HepG2 (cell line): ENCODE measurements around the gene ZNRF3. TPM values are rescaled to one million over a fixed set of nuclear protein-coding genes. Genes with fewer than 3 reads are reported as not detected.
A peak's percentile ranks its signal among the peaks of the same experiment; 100 is the strongest.

Source experiments
- ARID3A ChIP-seq: IDR thresholded peaks from 2 replicates; pipeline ENCODE4 v1.6.1; 2012; ENCODE audit warnings: low read depth, low read length, improper control_type of control experiment
- ATF1 ChIP-seq: IDR thresholded peaks from 2 replicates; pipeline ENCODE4 v1.6.1; 2016; ENCODE audit warnings: mild to moderate bottlenecking, control low read depth
- ATF7-NPFF ChIP-seq: sonication (generic); formaldehyde crosslinking; IDR thresholded peaks from 2 replicates; pipeline ENCODE4 v1.8.1; 2023; ENCODE audit warnings: mild to moderate bottlenecking, low read depth, missing genetic modification reagents, moderate library complexity
- CENPT ChIP-seq: sonication (generic); formaldehyde crosslinking; IDR thresholded peaks from 2 replicates; pipeline ENCODE4 v1.8.0; 2022; ENCODE audit warnings: low read depth, mild to moderate bottlenecking, moderate library complexity, missing genetic modification reagents
- CHD2 ChIP-seq: IDR thresholded peaks from 2 replicates; pipeline ENCODE4 v1.6.1; 2011; ENCODE audit warnings: low read depth, low read length, improper control_type of control experiment
- DR1 ChIP-seq: sonication (generic); formaldehyde crosslinking; IDR thresholded peaks from 2 replicates; pipeline ENCODE4 v1.8.0; 2021; ENCODE audit warnings: mild to moderate bottlenecking, missing genetic modification reagents, inconsistent platforms
- GATAD1 ChIP-seq: IDR thresholded peaks from 2 replicates; pipeline ENCODE4 v1.6.1; 2016; ENCODE audit warnings: missing genetic modification reagents, missing compliant biosample characterization
- GTF3A ChIP-seq: sonication (generic); formaldehyde crosslinking; conservative IDR thresholded peaks from 2 replicates; pipeline ENCODE4 v1.4.0; 2020; ENCODE audit warnings: mild to moderate bottlenecking, missing genetic modification reagents
- HDAC6 ChIP-seq: fragments of 200-600 bp; sonication (generic); IDR thresholded peaks from 2 replicates; pipeline ENCODE4 v1.7.0; 2017; ENCODE audit warnings: mild to moderate bottlenecking, antibody characterized with exemption, low read length, low read depth
- IKZF4 ChIP-seq: sonication (generic); formaldehyde crosslinking; IDR thresholded peaks from 2 replicates; pipeline ENCODE4 v1.5.1; 2020; ENCODE audit warnings: borderline replicate concordance, mild to moderate bottlenecking, low read depth, missing genetic modification reagents; ENCODE audit errors: not compliant biosample characterization
- ONECUT2 ChIP-seq: sonication (generic); formaldehyde crosslinking; IDR thresholded peaks from 2 replicates; pipeline ENCODE4 v1.4.0; 2020; ENCODE audit warnings: missing genetic modification reagents
- REL ChIP-seq: sonication (generic); formaldehyde crosslinking; conservative IDR thresholded peaks from 2 replicates; pipeline ENCODE4 v1.8.0; 2022; ENCODE audit warnings: mild to moderate bottlenecking, missing genetic modification reagents, moderate library complexity
- SMAD9 ChIP-seq: sonication (generic); formaldehyde crosslinking; IDR thresholded peaks from 2 replicates; pipeline ENCODE4 v1.5.1; 2020; ENCODE audit warnings: mild to moderate bottlenecking, missing genetic modification reagents
- SMARCE1 ChIP-seq: fragments of 450-650 bp; IDR thresholded peaks from 2 replicates; pipeline ENCODE4 v1.6.1; 2017; ENCODE audit warnings: borderline replicate concordance
- THAP8 ChIP-seq: sonication (generic); formaldehyde crosslinking; IDR thresholded peaks from 2 replicates; pipeline ENCODE4 v1.5.1; 2020; ENCODE audit warnings: missing genetic modification reagents, mild to moderate bottlenecking, borderline replicate concordance
- TOE1 ChIP-seq: sonication (generic); formaldehyde crosslinking; IDR thresholded peaks from 2 replicates; pipeline ENCODE4 v1.4.0; 2020; ENCODE audit warnings: mild to moderate bottlenecking, missing genetic modification reagents
- ZFP36L2 ChIP-seq: sonication (generic); formaldehyde crosslinking; IDR thresholded peaks from 2 replicates; pipeline ENCODE4 v1.4.0; 2020; ENCODE audit warnings: missing genetic modification reagents
- ZMYM4 ChIP-seq: sonication (generic); formaldehyde crosslinking; IDR thresholded peaks from 2 replicates; pipeline ENCODE4 v1.8.1; 2023; ENCODE audit warnings: mild to moderate bottlenecking, missing genetic modification reagents
- ZNF282 ChIP-seq: fragments of 450-650 bp; IDR thresholded peaks from 2 replicates; pipeline ENCODE4 v1.6.1; 2018; ENCODE audit not compliant: partially characterized antibody
- ZNF33B ChIP-seq: sonication (generic); formaldehyde crosslinking; IDR thresholded peaks from 2 replicates; pipeline ENCODE4 v1.5.1; 2020; ENCODE audit warnings: mild to moderate bottlenecking, missing genetic modification reagents
- ZNF350 ChIP-seq: sonication (generic); formaldehyde crosslinking; IDR thresholded peaks from 2 replicates; pipeline ENCODE4 v1.4.0; 2020; ENCODE audit warnings: mild to moderate bottlenecking, low read depth, missing genetic modification reagents, borderline replicate concordance
- ZNF503 ChIP-seq: sonication (generic); formaldehyde crosslinking; IDR thresholded peaks from 2 replicates; pipeline ENCODE4 v1.4.0; 2020; ENCODE audit warnings: missing genetic modification reagents
- ZNF576 ChIP-seq: sonication (generic); formaldehyde crosslinking; IDR thresholded peaks from 2 replicates; pipeline ENCODE4 v1.4.0; 2020; ENCODE audit warnings: mild to moderate bottlenecking, missing genetic modification reagents
- ZNF703 ChIP-seq: sonication (generic); formaldehyde crosslinking; IDR thresholded peaks from 2 replicates; pipeline ENCODE4 v1.5.1; 2020; ENCODE audit warnings: missing genetic modification reagents, mild to moderate bottlenecking, moderate library complexity, borderline replicate concordance
- ZNF724P ChIP-seq: sonication (generic); formaldehyde crosslinking; IDR thresholded peaks from 2 replicates; pipeline ENCODE4 v1.8.0; 2022; ENCODE audit warnings: missing genetic modification reagents, borderline replicate concordance
- polyA plus RNA-seq, 8 experiments: library from polyadenylated mRNA; depleted of rRNA in 3 of 8; stranded (reverse) in 7 of 8; unstranded in 1 of 8; fragments of >200 nt; fragmentation: Illumina TruSeq in 4 of 8; extraction: Trizol in 4 of 8; gene quantifications; 2 replicates each; pipeline versions ENCODE4 v1.2.1 to v1.2.3, GENCODE V29; 2011 to 2016; ENCODE audit warnings: low read depth in 4 of 8, missing spikeins in 1 of 8, mixed read lengths in 1 of 8; ENCODE audit not compliant: insufficient read depth in 1 of 8
- total RNA-seq, 5 experiments: library from RNA; depleted of rRNA; stranded (reverse); fragments of >200 nt; fragmentation: Illumina TruSeq; extraction: Trizol; gene quantifications; 2 replicates each; pipeline ENCODE4 v1.2.3, GENCODE V29; 2016; ENCODE audit warnings: low read depth in 1 of 5

Gene ZNRF3
- total and polyA plus RNA-seq, 2 of the 13 experiments (the other 11 are each of a cell fraction or from before 2014, with no cell fraction given): 20.3 to 36.7 TPM

GRCh38 chr22:28920757-28921584 is 37.6 kb downstream of the ZNRF3 start (continued):
- TF ChIP-seq ZNF33B (CRISPR knock-in tag) (no peak), IKZF4 (CRISPR knock-in tag) (no peak), GTF3A (no peak), ZNF576 (CRISPR knock-in tag) (no peak), HDAC6 (no peak), CHD2 (no peak), ZNF724P (CRISPR knock-in tag) (no peak), ZNF703 (no peak), ZMYM4 (CRISPR knock-in tag) (peak; percentile 74), ARID3A (no peak), TOE1 (CRISPR knock-in tag) (no peak), ZFP36L2 (CRISPR knock-in tag) (no peak), ZNF282 (no peak), DR1 (CRISPR knock-in tag) (peak; percentile 38; the same call in 1 of the 2 replicates), ZNF503 (CRISPR knock-in tag) (peak; percentile 86), SMAD9 (no peak), REL (CRISPR knock-in tag) (no peak), ATF7-NPFF (CRISPR knock-in tag) (no peak), ZNF350 (CRISPR knock-in tag) (peak; percentile 82), SMARCE1 (no peak), GATAD1 (CRISPR knock-in tag) (0 out of 2 replicates have a peak, but pooled peaks have one; percentile 47), CENPT (CRISPR knock-in tag) (no peak), ONECUT2 (CRISPR knock-in tag) (no peak), ATF1 (CRISPR knock-in tag) (peak; percentile 52), THAP8 (CRISPR knock-in tag) (no peak)
